Stomach (tissue), 4 donors: ENCODE data around the gene FGD2.

Source experiments
- CTCF ChIP-seq, 7 experiments: fragments of 450-650 bp in 4 of 7; fragments of 200-600 bp in 3 of 7; sonication (generic) in 3 of 7; IDR thresholded peaks; one replicate each; pipeline ENCODE4 v1.5.1; 2016 to 2019; ENCODE audit warnings: antibody characterized with exemption in 7 of 7, control low read depth in 2 of 7, mild to moderate bottlenecking in 1 of 7
- EP300 ChIP-seq: sonication (generic); formaldehyde crosslinking; IDR thresholded peaks from one replicate; pipeline ENCODE4 v1.6.1; 2017; ENCODE audit warnings: antibody characterized with exemption
- POLR2A ChIP-seq, 4 donors: fragments of 450-650 bp; IDR thresholded peaks; one replicate each; pipeline ENCODE4 v1.6.1; 2016; ENCODE audit warnings: antibody characterized with exemption in 4 of 4, control low read depth in 2 of 4, mild to moderate bottlenecking in 1 of 4, moderate library complexity in 1 of 4
- POLR2AphosphoS5 ChIP-seq, 3 donors: sonication (generic); formaldehyde crosslinking; IDR thresholded peaks; one replicate each; pipeline ENCODE4 v1.6.1; 2016; ENCODE audit warnings: antibody characterized with exemption in 3 of 3

- TF ChIP-seq CTCF (IDR thresholded peaks at IDR 0.05) (no peak), POLR2AphosphoS5 (IDR thresholded peaks at IDR 0.05) (no peak), POLR2A (IDR thresholded peaks at IDR 0.05) (no peak), EP300 (no peak)
Measured at GRCh38 chr6:37068356-37069270, 63.2 kb downstream of the FGD2 start.
